Measurements from ENCODE around the gene BMP8B.
"Not testable (repeated sequence)": the region's sequence is repeated elsewhere in the genome, so short reads cannot be mapped to it uniquely, and the experiment has no call there.

BMP8B gene

GRCh38 chr1:39777896-39778295 is 10.8 kb downstream of the BMP8B start:
- not testable (repeated sequence) for DNase-seq (ENCODE audit: low spot score)

GRCh38 chr1:39777306-39777705 is 11.4 kb downstream of the BMP8B start:
- no peak for DNase-seq (ENCODE audit: low spot score)

GRCh38 chr1:39776886-39777285 is 11.8 kb downstream of the BMP8B start:
- no peak for DNase-seq (ENCODE audit: low spot score)

GRCh38 chr1:39776400-39776713 is 12.3 kb downstream of the BMP8B start:
- no peak for DNase-seq (ENCODE audit: low spot score)

GRCh38 chr1:39775676-39776399 is 12.8 kb downstream of the BMP8B start:
- not testable (repeated sequence) for DNase-seq (ENCODE audit: low spot score)

- DNase-seq (ENCODE audit: low spot score), result not testable (repeated sequence)
Measured at GRCh38 chr1:39775141-39775540, 13.5 kb downstream of the BMP8B start.

GRCh38 chr1:39773369-39773979 is 15.2 kb downstream of the BMP8B start:
- DNase-seq (ENCODE audit: low spot score), result not testable (repeated sequence)

- DNase-seq (ENCODE audit: low spot score), result not testable (repeated sequence)
Measured at GRCh38 chr1:39771022-39771532, 17.6 kb downstream of the BMP8B start, which contains the start of gene OXCT2. Gene OXCT2, minus strand, starts transcription at chr1:39771348. Its CDS starts 93 bp downstream, at chr1:39771255.

- DNase-seq (ENCODE audit: low spot score), result not testable (repeated sequence)
Measured at GRCh38 chr1:39770100-39771021, 18.3 kb downstream of the BMP8B start.

GRCh38 chr1:39769502-39769901 is 19.2 kb downstream of the BMP8B start:
- not testable (repeated sequence) for DNase-seq (ENCODE audit: low spot score)

- DNase-seq (ENCODE audit: low spot score), result not testable (repeated sequence)
Measured at GRCh38 chr1:39766466-39766865, 22.2 kb downstream of the BMP8B start.

- DNase-seq (ENCODE audit: low spot score), result not testable (repeated sequence)
Measured at GRCh38 chr1:39764512-39764911, 24.2 kb downstream of the BMP8B start.

- not testable (repeated sequence) for DNase-seq (ENCODE audit: low spot score)
Measured at GRCh38 chr1:39763619-39764374, 24.9 kb downstream of the BMP8B start.

GRCh38 chr1:39762550-39763540 is 25.8 kb downstream of the BMP8B start:
- no peak for DNase-seq (ENCODE audit: low spot score)

GRCh38 chr1:39761557-39762260 is 27.0 kb downstream of the BMP8B start:
- DNase-seq (ENCODE audit: low spot score), result no peak

GRCh38 chr1:39761016-39761415 is 27.6 kb downstream of the BMP8B start:
- no peak for DNase-seq (ENCODE audit: low spot score)

GRCh38 chr1:39760074-39761008 is 28.3 kb downstream of the BMP8B start:
- DNase-seq (ENCODE audit: low spot score), result no peak

- peak; percentile 47 for DNase-seq (ENCODE audit: low spot score)
Measured at GRCh38 chr1:39759436-39759726, 29.3 kb downstream of the BMP8B start.

Measured in kidney capillary endothelial cell (primary cell).